Suprapubic skin (tissue), 4 donors: ENCODE results near the gene HTR1E.

ENCODE experiments used
- EP300 ChIP-seq: sonication (generic); formaldehyde crosslinking; IDR thresholded peaks from one replicate; pipeline ENCODE4 v1.6.1; 2017; ENCODE audit warnings: antibody characterized with exemption
- POLR2A ChIP-seq, 2 donors: fragments of 450-650 bp; IDR thresholded peaks; one replicate each; pipeline ENCODE4 v1.6.1; 2017; ENCODE audit warnings: antibody characterized with exemption in 2 of 2, mild to moderate bottlenecking in 2 of 2, moderate library complexity in 2 of 2
- POLR2AphosphoS5 ChIP-seq, 3 donors: sonication (generic); formaldehyde crosslinking; IDR thresholded peaks; one replicate each; pipeline ENCODE4 v1.6.1; 2017; ENCODE audit warnings: antibody characterized with exemption in 3 of 3
- TF ChIP-seq, protein P1 (sequence below), 2 donors: fragments of 200-600 bp in 1 of 2; fragments of 450-650 bp in 1 of 2; sonication (generic) in 1 of 2; IDR thresholded peaks; one replicate each; pipeline ENCODE4 v1.5.1; 2016 to 2019; ENCODE audit warnings: antibody characterized with exemption in 2 of 2, mild to moderate bottlenecking in 1 of 2, moderate library complexity in 1 of 2

DNA sequence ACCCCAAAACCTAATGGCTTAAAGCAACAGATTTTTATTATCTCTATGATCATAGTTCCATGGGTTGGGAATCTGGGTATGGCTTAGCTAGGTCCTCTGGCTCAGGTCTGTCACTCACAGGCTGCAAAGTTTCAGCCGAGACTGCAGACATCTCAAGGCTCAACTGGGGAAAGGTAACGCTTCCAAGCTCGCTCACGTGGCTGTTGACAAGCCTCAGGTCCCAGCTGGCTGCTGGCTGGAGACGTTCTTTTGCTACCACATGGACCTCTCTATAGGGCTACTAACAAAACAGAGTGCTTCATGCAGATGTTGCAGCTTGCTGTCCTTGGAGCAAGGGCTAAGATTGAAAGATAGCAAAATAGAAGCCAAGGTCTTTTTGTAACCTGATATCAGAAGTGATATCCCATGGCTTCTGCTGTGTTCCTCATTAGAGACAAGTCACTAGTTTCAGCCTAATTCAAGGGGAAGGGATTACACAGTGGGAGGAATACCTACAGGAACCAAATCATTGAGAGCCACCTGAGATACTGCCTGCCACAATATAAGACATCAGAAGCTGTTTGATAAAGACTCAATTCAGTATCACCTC, 6.6 kb downstream of the HTR1E start:
- TF ChIP-seq, protein P1, sequence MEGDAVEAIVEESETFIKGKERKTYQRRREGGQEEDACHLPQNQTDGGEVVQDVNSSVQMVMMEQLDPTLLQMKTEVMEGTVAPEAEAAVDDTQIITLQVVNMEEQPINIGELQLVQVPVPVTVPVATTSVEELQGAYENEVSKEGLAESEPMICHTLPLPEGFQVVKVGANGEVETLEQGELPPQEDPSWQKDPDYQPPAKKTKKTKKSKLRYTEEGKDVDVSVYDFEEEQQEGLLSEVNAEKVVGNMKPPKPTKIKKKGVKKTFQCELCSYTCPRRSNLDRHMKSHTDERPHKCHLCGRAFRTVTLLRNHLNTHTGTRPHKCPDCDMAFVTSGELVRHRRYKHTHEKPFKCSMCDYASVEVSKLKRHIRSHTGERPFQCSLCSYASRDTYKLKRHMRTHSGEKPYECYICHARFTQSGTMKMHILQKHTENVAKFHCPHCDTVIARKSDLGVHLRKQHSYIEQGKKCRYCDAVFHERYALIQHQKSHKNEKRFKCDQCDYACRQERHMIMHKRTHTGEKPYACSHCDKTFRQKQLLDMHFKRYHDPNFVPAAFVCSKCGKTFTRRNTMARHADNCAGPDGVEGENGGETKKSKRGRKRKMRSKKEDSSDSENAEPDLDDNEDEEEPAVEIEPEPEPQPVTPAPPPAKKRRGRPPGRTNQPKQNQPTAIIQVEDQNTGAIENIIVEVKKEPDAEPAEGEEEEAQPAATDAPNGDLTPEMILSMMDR (IDR thresholded peaks at IDR 0.05): no peak
- TF ChIP-seq POLR2AphosphoS5 (IDR thresholded peaks at IDR 0.05) (no peak), EP300 (no peak), POLR2A (IDR thresholded peaks at IDR 0.05) (no peak)
